ENCODE data around the gene RAD51B. TPM values are rescaled to one million over a fixed set of nuclear protein-coding genes. Genes with fewer than 3 reads are reported as not detected.
A peak's percentile ranks its signal among the peaks of the same experiment; 100 is the strongest.

Gene RAD51B
- total and polyA plus RNA-seq, 2 donors (not counting 1 experiment from before 2014, with no cell fraction given) = 4.6 to 16.3 TPM

GRCh38 chr14:68449561-68450181, 630.1 kb downstream of the RAD51B start:
- Histone ChIP-seq H3K27ac (ENCODE audit: insufficient read depth, low read length) (no peak overlapping the region), H2AFZ (ENCODE audit: low read length) (no peak overlapping the region), H3K4me1 (ENCODE audit: control insufficient read depth, extremely low read depth, insufficient read depth, low read length) (no peaks in the 10 kb centered on the region), H3K27me3 (ENCODE audit: control insufficient read depth, insufficient read depth, low read length) (no peaks in the 10 kb centered on the region), H3K36me3 (ENCODE audit: control insufficient read depth, insufficient read depth, low read length) (no peaks in the 10 kb centered on the region), H3K4me2 (ENCODE audit: extremely low read depth, insufficient read depth, low read length) (no peak overlapping the region), H3K4me3 (replicated peaks in 1 of 4; ENCODE audit: control extremely low read depth in 1 of 4, insufficient read depth in 1 of 4, low read depth in 3 of 4, low read length in 4 of 4) (no peak overlapping the region), H3K79me2 (ENCODE audit: control insufficient read depth, insufficient read depth, low read length) (no peaks in the 10 kb centered on the region), H4K20me1 (ENCODE audit: control insufficient read depth, extremely low read depth, insufficient read depth, low read length) (no peaks in the 10 kb centered on the region), H3K9ac (ENCODE audit: insufficient read depth, low read length) (no peak overlapping the region), H3K9me3 (ENCODE audit: control insufficient read depth, insufficient read depth, low read depth, low read length) (no peaks in the 10 kb centered on the region)
- TF ChIP-seq EZH2 (IDR thresholded peaks at IDR 0.05; ENCODE audit: low read length, missing control alignments) (no peak), CTCF (conservative IDR thresholded peaks at IDR 0.05 in 1 of 2, IDR thresholded peaks at IDR 0.05 in 1 of 2; ENCODE audit: low read depth in 1 of 2, low read length in 2 of 2) (no peak)
- no peak for DNase-seq (ENCODE audit: low read depth in 2 of 2)

- H3K79me2 ChIP-seq (ENCODE audit: control insufficient read depth, insufficient read depth, low read length) = no peaks in the 10 kb centered on the region
- no peak overlapping the region for H3K9ac ChIP-seq (ENCODE audit: insufficient read depth, low read length)
- TF ChIP-seq CTCF (conservative IDR thresholded peaks at IDR 0.05 in 1 of 2, IDR thresholded peaks at IDR 0.05 in 1 of 2; ENCODE audit: low read depth in 1 of 2, low read length in 2 of 2) (no peak), EZH2 (IDR thresholded peaks at IDR 0.05; ENCODE audit: low read length, missing control alignments) (no peak)
- no peak overlapping the region for H3K4me2 ChIP-seq (ENCODE audit: extremely low read depth, insufficient read depth, low read length)
- no peak overlapping the region for H3K4me3 ChIP-seq (replicated peaks in 1 of 4; ENCODE audit: control extremely low read depth in 1 of 4, insufficient read depth in 1 of 4, low read depth in 3 of 4, low read length in 4 of 4)
- no peak overlapping the region for H2AFZ ChIP-seq (ENCODE audit: low read length)
- H3K4me1 ChIP-seq (ENCODE audit: control insufficient read depth, extremely low read depth, insufficient read depth, low read length) = no peaks in the 10 kb centered on the region
- H3K27ac ChIP-seq (ENCODE audit: insufficient read depth, low read length) = no peak overlapping the region
- H3K9me3 ChIP-seq (ENCODE audit: control insufficient read depth, insufficient read depth, low read depth, low read length) = no peaks in the 10 kb centered on the region
- no peaks in the 10 kb centered on the region for H4K20me1 ChIP-seq (ENCODE audit: control insufficient read depth, extremely low read depth, insufficient read depth, low read length)
- H3K36me3 ChIP-seq (ENCODE audit: control insufficient read depth, insufficient read depth, low read length) = no peaks in the 10 kb centered on the region
- no peak for DNase-seq (ENCODE audit: low read depth in 2 of 2)
- no peaks in the 10 kb centered on the region for H3K27me3 ChIP-seq (ENCODE audit: control insufficient read depth, insufficient read depth, low read length)
Observed at GRCh38 chr14:68450391-68451120, 631.0 kb downstream of the RAD51B start.

GRCh38 chr14:68451696-68452373, 632.3 kb downstream of the RAD51B start:
- no peak overlapping the region for H3K27ac ChIP-seq (ENCODE audit: insufficient read depth, low read length)
- TF ChIP-seq CTCF (conservative IDR thresholded peaks at IDR 0.05 in 1 of 2, IDR thresholded peaks at IDR 0.05 in 1 of 2; ENCODE audit: low read depth in 1 of 2, low read length in 2 of 2) = no peak
- no peak for TF ChIP-seq EZH2 (IDR thresholded peaks at IDR 0.05; ENCODE audit: low read length, missing control alignments)
- H3K9ac ChIP-seq (ENCODE audit: insufficient read depth, low read length) = no peak overlapping the region
- no peaks in the 10 kb centered on the region for H3K9me3 ChIP-seq (ENCODE audit: control insufficient read depth, insufficient read depth, low read depth, low read length)
- H2AFZ ChIP-seq (ENCODE audit: low read length) = no peak overlapping the region
- H3K4me1 ChIP-seq (ENCODE audit: control insufficient read depth, extremely low read depth, insufficient read depth, low read length) = no peaks in the 10 kb centered on the region
- no peaks in the 10 kb centered on the region for H3K36me3 ChIP-seq (ENCODE audit: control insufficient read depth, insufficient read depth, low read length)
- H3K4me3 ChIP-seq (replicated peaks in 1 of 4; ENCODE audit: control extremely low read depth in 1 of 4, insufficient read depth in 1 of 4, low read depth in 3 of 4, low read length in 4 of 4) = no peak overlapping the region
- H4K20me1 ChIP-seq (ENCODE audit: control insufficient read depth, extremely low read depth, insufficient read depth, low read length) = no peaks in the 10 kb centered on the region
- no peaks in the 10 kb centered on the region for H3K79me2 ChIP-seq (ENCODE audit: control insufficient read depth, insufficient read depth, low read length)
- H3K4me2 ChIP-seq (ENCODE audit: extremely low read depth, insufficient read depth, low read length) = no peak overlapping the region
- H3K27me3 ChIP-seq (ENCODE audit: control insufficient read depth, insufficient read depth, low read length) = no peaks in the 10 kb centered on the region
- DNase-seq (ENCODE audit: low read depth in 2 of 2) = peak in 1 of 2 donors; percentile 76
